K562 (cell line): Measurements from ENCODE around the gene DNAJC19.

ENCODE experiments used
- CHD2 ChIP-seq: IDR thresholded peaks from 2 replicates; pipeline ENCODE4 v1.6.1; 2011; ENCODE audit warnings: low read depth, low read length
- CXXC5 ChIP-seq: fragments of 250-450 bp; sonication (Bioruptor Pico); IDR thresholded peaks from 2 replicates; pipeline ENCODE4 v1.8.0; 2022; ENCODE audit warnings: inconsistent platforms, mild to moderate bottlenecking, moderate library complexity
- HMG20A ChIP-seq: fragments of 450-650 bp; formaldehyde crosslinking; conservative IDR thresholded peaks from 2 replicates; pipeline ENCODE4 v1.4.0; 2020; ENCODE audit warnings: mild to moderate bottlenecking, mixed read lengths
- MEIS2 ChIP-seq: fragments of 450-650 bp; IDR thresholded peaks from 2 replicates; pipeline ENCODE4 v1.6.1; 2014; ENCODE audit warnings: mild to moderate bottlenecking; ENCODE audit not compliant: partially characterized antibody
- NFATC3 ChIP-seq: fragments of 450-650 bp; IDR thresholded peaks from 2 replicates; pipeline ENCODE4 v1.6.1; 2017; ENCODE audit warnings: mild to moderate bottlenecking
- POLR2A ChIP-seq: fragments of 450-650 bp; conservative IDR thresholded peaks from 2 replicates; pipeline ENCODE4 v1.6.1; 2016
- TGIF2 ChIP-seq: sonication (generic); formaldehyde crosslinking; IDR thresholded peaks from 2 replicates; pipeline ENCODE4 v1.8.1; 2022; ENCODE audit warnings: mild to moderate bottlenecking, missing genetic modification reagents, moderate library complexity
- ZFP1 ChIP-seq: fragments of 450-650 bp; formaldehyde crosslinking; IDR thresholded peaks from 2 replicates; pipeline ENCODE4 v1.4.0; 2020; ENCODE audit warnings: mild to moderate bottlenecking, mixed read lengths
- ZNF384 ChIP-seq: IDR thresholded peaks from 2 replicates; pipeline ENCODE4 v1.6.1; 2012; ENCODE audit warnings: low read depth, low read length, improper control_type of control experiment
- TF ChIP-seq, protein P1 (sequence below), 3 experiments: fragments of 200-800 bp in 1 of 3; sonication (Bioruptor generic) in 1 of 3; sonication (generic) in 1 of 3; formaldehyde crosslinking in 1 of 3; IDR thresholded peaks; 2 replicates each; pipeline versions ENCODE4 v1.6.1 to v1.8.0; 2016 to 2022; ENCODE audit warnings: mild to moderate bottlenecking in 2 of 3, missing compliant biosample characterization in 2 of 3, missing genetic modification characterization in 2 of 3, missing genetic modification reagents in 1 of 3
- TF ChIP-seq, protein P2 (sequence below), 3 experiments: IDR thresholded peaks in 2 of 3; conservative IDR thresholded peaks in 1 of 3; 2 replicates each; pipeline ENCODE4 v1.5.1; 2011 to 2012; ENCODE audit warnings: low read length in 3 of 3, mild to moderate bottlenecking in 3 of 3, control low read depth in 2 of 3, improper control_type of control experiment in 1 of 3, inconsistent platforms in 1 of 3, low read depth in 1 of 3, mixed read lengths in 1 of 3, moderate library complexity in 1 of 3; ENCODE audit not compliant: insufficient read depth in 2 of 3

DNA sequence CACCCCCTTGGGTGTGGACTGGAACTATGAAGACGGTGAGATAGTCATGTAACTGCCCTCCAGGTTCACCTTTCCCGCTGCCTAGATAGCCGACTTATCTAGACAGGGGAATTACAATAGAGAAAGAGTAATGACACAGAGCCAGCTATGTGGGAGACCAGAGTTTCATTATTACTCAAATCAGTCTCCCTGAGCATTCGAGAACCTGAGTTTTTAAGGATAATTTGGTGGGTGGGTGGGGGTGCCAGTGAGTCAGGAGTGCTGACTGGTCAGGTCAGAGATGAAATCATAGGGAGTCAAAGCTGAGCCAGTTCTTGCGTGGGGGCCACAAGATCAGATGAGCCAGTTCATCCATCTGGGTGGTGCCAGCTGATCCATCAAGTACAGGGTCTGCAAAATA is 19.7 kb upstream of the DNAJC19 start:
- TF ChIP-seq MEIS2, result no peak
- TF ChIP-seq POLR2A, result no peak
- TF ChIP-seq CXXC5 (CRISPR knock-in tag), result no peak
- TF ChIP-seq TGIF2 (CRISPR knock-in tag), result no peak
- TF ChIP-seq ZNF384, result no peak
- TF ChIP-seq, protein P1, sequence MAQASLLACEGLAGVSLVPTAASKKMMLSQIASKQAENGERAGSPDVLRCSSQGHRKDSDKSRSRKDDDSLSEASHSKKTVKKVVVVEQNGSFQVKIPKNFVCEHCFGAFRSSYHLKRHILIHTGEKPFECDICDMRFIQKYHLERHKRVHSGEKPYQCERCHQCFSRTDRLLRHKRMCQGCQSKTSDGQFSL (CRISPR knock-in tag; IDR thresholded peaks at IDR 0.05), result no peak
- TF ChIP-seq, protein P1 (tag; IDR thresholded peaks at IDR 0.05), result no peak
- no peak for TF ChIP-seq NFATC3
- TF ChIP-seq HMG20A (CRISPR knock-in tag), result no peak
- TF ChIP-seq ZFP1 (CRISPR knock-in tag), result no peak
- TF ChIP-seq, protein P2, sequence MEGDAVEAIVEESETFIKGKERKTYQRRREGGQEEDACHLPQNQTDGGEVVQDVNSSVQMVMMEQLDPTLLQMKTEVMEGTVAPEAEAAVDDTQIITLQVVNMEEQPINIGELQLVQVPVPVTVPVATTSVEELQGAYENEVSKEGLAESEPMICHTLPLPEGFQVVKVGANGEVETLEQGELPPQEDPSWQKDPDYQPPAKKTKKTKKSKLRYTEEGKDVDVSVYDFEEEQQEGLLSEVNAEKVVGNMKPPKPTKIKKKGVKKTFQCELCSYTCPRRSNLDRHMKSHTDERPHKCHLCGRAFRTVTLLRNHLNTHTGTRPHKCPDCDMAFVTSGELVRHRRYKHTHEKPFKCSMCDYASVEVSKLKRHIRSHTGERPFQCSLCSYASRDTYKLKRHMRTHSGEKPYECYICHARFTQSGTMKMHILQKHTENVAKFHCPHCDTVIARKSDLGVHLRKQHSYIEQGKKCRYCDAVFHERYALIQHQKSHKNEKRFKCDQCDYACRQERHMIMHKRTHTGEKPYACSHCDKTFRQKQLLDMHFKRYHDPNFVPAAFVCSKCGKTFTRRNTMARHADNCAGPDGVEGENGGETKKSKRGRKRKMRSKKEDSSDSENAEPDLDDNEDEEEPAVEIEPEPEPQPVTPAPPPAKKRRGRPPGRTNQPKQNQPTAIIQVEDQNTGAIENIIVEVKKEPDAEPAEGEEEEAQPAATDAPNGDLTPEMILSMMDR (IDR thresholded peaks at IDR 0.05 in 2 of 3, conservative IDR thresholded peaks at IDR 0.05 in 1 of 3; ENCODE audit: insufficient read depth in 2 of 3, low read depth in 1 of 3, low read length in 3 of 3), result no peak
- TF ChIP-seq CHD2, result no peak
